ENCODE data around the gene ENAH. TPM values are rescaled to one million over a fixed set of nuclear protein-coding genes. Genes with fewer than 3 reads are reported as not detected.

The ENAH gene
- total and polyA plus RNA-seq, 9 of the 15 experiments (the other 6 are each of a cell fraction or from before 2014, with no cell fraction given) = 0.03 to 1.2 (median 0.15) TPM

GRCh38 chr1:225466848-225467192, 186.1 kb downstream of the ENAH start:
- H3K36me3 ChIP-seq (ENCODE audit: control insufficient read depth, insufficient read depth, low read length) = no peaks in the 10 kb centered on the region
- FAIRE-seq = no peak
- no peaks in the 10 kb centered on the region for H3K9me3 ChIP-seq (replicated peaks; ENCODE audit: control insufficient read depth, insufficient read depth, low read depth, low read length)
- no peak overlapping the region for H3K4me2 ChIP-seq (ENCODE audit: insufficient read depth, low read length)
- H3K79me2 ChIP-seq (ENCODE audit: control insufficient read depth, insufficient read depth, low read length) = no peaks in the 10 kb centered on the region
- no peak overlapping the region; the same call in 2 of the 3 replicates for H3K27ac ChIP-seq (ENCODE audit: extremely low read depth, low read depth, low read length)
- H3K4me1 ChIP-seq (replicated peaks in 1 of 2; ENCODE audit: control insufficient read depth in 2 of 2, insufficient read depth in 2 of 2, low read length in 2 of 2) = peaks cover 8 to 28% of the 10 kb centered on the region in 2 experiments; a peak in 2 of 5 replicates
- no peak overlapping the region for H3K9ac ChIP-seq (ENCODE audit: insufficient read depth in 1 of 2, low read depth in 2 of 2, low read length in 2 of 2)
- ChIA-PET POLR2A (no interaction called here), CTCF (ENCODE audit: low intra/inter-chr PET ratio) (no interaction called here)
- no peak for DNase-seq (ENCODE audit: extremely low read depth in 1 of 4, low spot score in 3 of 4)
- H2AFZ ChIP-seq (ENCODE audit: low read depth, low read length) = peak overlapping the region; percentile 87
- WGBS (ENCODE audit: insufficient coverage, low coverage, missing lambda C conversion rate) = 78% methylated on average over 4 of the region's 4 CpGs
- no peaks in the 10 kb centered on the region for H3K9me1 ChIP-seq (ENCODE audit: control insufficient read depth, insufficient read depth, low read length)
- ATAC-seq = no peak
- H3K4me3 ChIP-seq = no peak overlapping the region
- H4K20me1 ChIP-seq (replicated peaks; ENCODE audit: control insufficient read depth, insufficient read depth, low read length) = peaks cover 4% of the 10 kb centered on the region; the same call in 1 of the 2 replicates
- BruUV-seq (replicated peaks) = no TSS peak
- intact Hi-C loops (cut with micrococcal nuclease) = no loop called here
- peaks cover under 1 to 5% of the 10 kb centered on the region in 2 experiments; a peak in 3 of 5 replicates for H3K27me3 ChIP-seq (ENCODE audit: control insufficient read depth in 2 of 2, insufficient read depth in 2 of 2, low read length in 2 of 2)
- in situ Hi-C loops (cut with MboI) = no loop called here
- TF ChIP-seq RNF2 (IDR thresholded peaks at IDR 0.05) = no peak
- no peak for TF ChIP-seq SIRT6 (IDR thresholded peaks at IDR 0.05; ENCODE audit: low read depth, low read length)
- TF ChIP-seq REST (IDR thresholded peaks at IDR 0.05; ENCODE audit: borderline replicate concordance) = no peak
- 0 out of 2 replicates have a peak, but pooled peaks have one; percentile 26 for TF ChIP-seq REST (CRISPR knock-in tag; IDR thresholded peaks at IDR 0.05; ENCODE audit: low read depth)
- no peak for TF ChIP-seq POLR2AphosphoS5 (IDR thresholded peaks at IDR 0.05; ENCODE audit: control insufficient read depth, insufficient read depth, low read depth, low read length)
- no peak for TF ChIP-seq BHLHE40 (IDR thresholded peaks at IDR 0.05; ENCODE audit: low read length)
- TF ChIP-seq SP1 (CRISPR knock-in tag; IDR thresholded peaks at IDR 0.05) = no peak
